ENCODE data around the gene HOXB13. TPM values are rescaled to one million over a fixed set of nuclear protein-coding genes. Genes with fewer than 3 reads are reported as not detected.

Gene HOXB13
- total RNA-seq, 1 donor from 2014 or later: not detected

DNA sequence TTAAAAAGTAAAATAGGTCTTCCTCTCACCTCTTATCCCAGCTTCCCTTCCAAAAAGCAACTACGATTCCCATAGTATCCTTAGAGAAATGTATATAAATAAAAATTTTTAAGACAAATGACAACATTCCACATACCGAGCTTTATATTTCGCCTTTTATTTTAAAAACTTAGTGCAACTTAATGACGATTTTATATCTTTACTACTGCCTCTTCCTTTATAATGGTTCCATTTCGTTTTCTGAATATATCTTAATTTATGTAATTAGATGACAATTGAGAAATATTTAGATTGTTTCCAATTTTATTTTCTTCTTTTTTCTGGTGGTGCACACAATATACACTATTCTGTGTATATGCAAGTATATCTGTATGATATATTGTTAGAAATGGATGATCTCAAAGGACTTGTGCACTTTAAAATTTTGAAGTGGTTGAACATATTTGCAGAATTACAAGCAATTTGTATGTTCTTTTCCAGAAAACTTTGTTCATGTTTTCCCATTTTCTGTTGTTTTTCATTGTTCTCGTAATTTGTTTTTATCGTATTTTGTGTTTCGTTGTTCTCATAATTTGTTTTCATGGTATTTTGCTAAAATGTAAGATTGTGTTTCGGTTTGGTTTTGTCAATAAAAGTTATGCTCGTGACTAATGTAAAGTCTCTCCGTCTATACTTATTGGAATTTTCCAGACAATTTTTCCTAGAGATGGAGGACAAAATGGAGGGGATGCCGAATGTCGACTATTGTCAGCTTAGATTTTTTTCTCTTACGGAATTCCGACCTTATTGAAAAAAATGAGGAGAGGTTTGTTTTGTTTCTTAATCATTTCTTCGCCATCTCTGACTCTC lies 20.4 kb upstream of the HOXB13 start:
- Histone ChIP-seq H3K9me3 (ENCODE audit: low read depth) (no peaks in the 10 kb centered on the region), H3K4me1 (no peaks in the 10 kb centered on the region), H3K4me2 (no peak overlapping the region), H4K20me1 (ENCODE audit: low read depth) (peaks cover 100% of the 10 kb centered on the region), H2AFZ (replicated peaks) (no peak overlapping the region), H3K36me3 (no peaks in the 10 kb centered on the region), H3K4me3 (no peak overlapping the region), H3K9ac (no peak overlapping the region), H3K27ac (no peak overlapping the region), H3F3A (ENCODE audit: low read depth) (no peaks in the 10 kb centered on the region), H3K27me3 (peaks cover 100% of the 10 kb centered on the region), H3K79me2 (ENCODE audit: low read depth) (no peaks in the 10 kb centered on the region)
- Mint-ChIP-seq H3K27me3 (ENCODE audit: insufficient read depth, low read depth) (peaks cover 91% of the 10 kb centered on the region), H3K36me3 (no peaks in the 10 kb centered on the region), H3K4me3 (no peak overlapping the region), H3K4me1 (no peaks in the 10 kb centered on the region), H3K9me3 (peaks cover 9% of the 10 kb centered on the region), H3K27ac (no peak overlapping the region)
- no peak for DNase-seq (ENCODE audit: low spot score)
- TF ChIP-seq EZH2phosphoT487 (IDR thresholded peaks at IDR 0.05) (no peak), CTCF (IDR thresholded peaks at IDR 0.05) (no peak)

DNA sequence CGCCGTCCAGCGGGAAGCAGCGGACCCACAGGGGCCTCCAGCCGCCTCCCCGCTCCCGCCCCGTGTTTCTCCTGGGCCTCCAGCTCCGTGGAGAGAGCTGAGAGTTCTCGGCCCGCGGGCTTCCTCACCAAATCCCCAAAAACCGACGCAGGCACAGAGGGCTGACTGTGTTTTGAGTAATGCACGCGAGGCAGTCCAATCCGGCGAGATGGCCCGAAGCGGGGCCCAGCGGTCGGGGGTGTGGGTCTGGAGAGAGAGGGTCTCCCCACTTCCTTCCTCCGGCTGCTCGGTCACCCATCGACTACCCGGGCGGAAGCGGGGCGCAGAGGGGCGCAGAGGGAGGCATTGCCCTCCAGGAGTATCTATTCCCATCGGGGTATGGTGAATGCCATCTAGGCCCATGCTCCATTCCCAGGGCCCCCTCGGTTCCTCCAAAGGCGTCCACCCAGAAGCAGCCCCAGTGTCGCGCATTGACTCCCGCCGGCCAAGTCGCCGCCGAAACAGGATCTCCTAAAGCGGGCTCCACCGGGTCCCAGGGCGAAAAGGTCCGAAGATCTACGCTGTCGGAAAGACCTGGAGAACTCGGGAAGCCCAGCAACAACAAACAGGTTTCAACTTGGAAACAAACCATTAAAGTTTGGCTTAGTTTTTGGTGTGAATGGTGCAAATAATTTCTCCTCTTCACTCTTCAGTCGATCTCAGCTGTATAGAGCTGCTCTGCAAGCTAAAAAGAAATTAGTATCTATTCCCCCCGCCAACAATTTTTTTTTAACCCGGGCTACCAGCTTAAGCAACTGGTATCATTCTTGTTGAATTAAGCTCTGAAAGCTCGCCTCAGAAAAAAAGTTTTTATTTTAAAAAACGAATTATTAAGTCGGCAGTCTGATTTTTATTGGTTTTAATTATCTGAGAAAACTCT lies 19.2 kb upstream of the HOXB13 start:
- H3K9me3 Mint-ChIP-seq: peaks cover 10% of the 10 kb centered on the region
- peak; percentile 65 for DNase-seq (ENCODE audit: low spot score)
- H3K27me3 Mint-ChIP-seq (ENCODE audit: insufficient read depth, low read depth): peaks cover 91% of the 10 kb centered on the region

GRCh38 chr17:48746916-48747444 lies 18.4 kb upstream of the HOXB13 start:
- peaks cover 92% of the 10 kb centered on the region for H3K27me3 Mint-ChIP-seq (ENCODE audit: insufficient read depth, low read depth)
- Histone ChIP-seq H3K36me3 (no peaks in the 10 kb centered on the region), H3K27me3 (peaks cover 100% of the 10 kb centered on the region), H3F3A (ENCODE audit: low read depth) (no peaks in the 10 kb centered on the region), H2AFZ (replicated peaks) (no peak overlapping the region), H3K9me3 (ENCODE audit: low read depth) (no peaks in the 10 kb centered on the region), H3K79me2 (ENCODE audit: low read depth) (no peaks in the 10 kb centered on the region), H4K20me1 (ENCODE audit: low read depth) (peaks cover 94% of the 10 kb centered on the region), H3K4me2 (no peak overlapping the region), H3K27ac (no peak overlapping the region), H3K9ac (no peak overlapping the region), H3K4me1 (no peaks in the 10 kb centered on the region), H3K4me3 (no peak overlapping the region)
- TF ChIP-seq EZH2phosphoT487 (IDR thresholded peaks at IDR 0.05) (no peak), CTCF (IDR thresholded peaks at IDR 0.05) (no peak), EZH2 (IDR thresholded peaks at IDR 0.05) (no peak)
- H3K36me3 Mint-ChIP-seq: no peaks in the 10 kb centered on the region
- H3K4me3 Mint-ChIP-seq: peak overlapping the region; percentile 5
- DNase-seq (ENCODE audit: low spot score): no peak
- H3K9me3 Mint-ChIP-seq: peaks cover 10% of the 10 kb centered on the region
- no peak overlapping the region for H3K27ac Mint-ChIP-seq
- no peaks in the 10 kb centered on the region for H3K4me1 Mint-ChIP-seq

More for the DNA sequence above, 19.2 kb upstream of the HOXB13 start:
- Mint-ChIP-seq H3K36me3 (no peaks in the 10 kb centered on the region), H3K27ac (no peak overlapping the region), H3K4me1 (no peaks in the 10 kb centered on the region), H3K4me3 (no peak overlapping the region)
- Histone ChIP-seq H3K79me2 (ENCODE audit: low read depth) (no peaks in the 10 kb centered on the region), H3K36me3 (no peaks in the 10 kb centered on the region), H3K4me3 (no peak overlapping the region), H2AFZ (replicated peaks) (no peak overlapping the region), H3K27ac (no peak overlapping the region), H3K4me2 (no peak overlapping the region), H4K20me1 (ENCODE audit: low read depth) (peaks cover 98% of the 10 kb centered on the region), H3K27me3 (peaks cover 100% of the 10 kb centered on the region), H3K4me1 (no peaks in the 10 kb centered on the region), H3K9ac (no peak overlapping the region), H3F3A (ENCODE audit: low read depth) (no peaks in the 10 kb centered on the region), H3K9me3 (ENCODE audit: low read depth) (no peaks in the 10 kb centered on the region)
- no peak for TF ChIP-seq CTCF (IDR thresholded peaks at IDR 0.05)
- peak; percentile 98 for TF ChIP-seq EZH2 (IDR thresholded peaks at IDR 0.05)
- peak; percentile 99 for TF ChIP-seq EZH2phosphoT487 (IDR thresholded peaks at IDR 0.05)
